Parathyroid adenoma (tissue), 2 donors: ENCODE data around the gene ZIC5.

Experiments used
- H2AFZ ChIP-seq: fragments of 300-600 bp; sonication (generic); one replicate; pipeline ENCODE4 v1.7.0; 2017; ENCODE audit warnings: antibody characterized with exemption, mild to moderate bottlenecking
- H3K27ac ChIP-seq: fragments of 300-600 bp; sonication (generic); one replicate; pipeline ENCODE4 v1.7.0; 2017
- H3K27me3 ChIP-seq: fragments of 300-600 bp; sonication (generic); one replicate; pipeline ENCODE4 v1.7.0; 2017; ENCODE audit warnings: low read length; ENCODE audit not compliant: control insufficient read depth, insufficient read depth
- H3K36me3 ChIP-seq: fragments of 300-600 bp; sonication (generic); one replicate; pipeline ENCODE4 v1.7.0; 2017; ENCODE audit warnings: low read length; ENCODE audit not compliant: control insufficient read depth, insufficient read depth
- H3K4me1 ChIP-seq: fragments of 300-600 bp; sonication (generic); one replicate; pipeline ENCODE4 v1.7.0; 2017; ENCODE audit warnings: control low read depth
- H3K4me2 ChIP-seq: fragments of 300-600 bp; sonication (generic); one replicate; pipeline ENCODE4 v1.7.0; 2017; ENCODE audit warnings: low read length
- H3K4me3 ChIP-seq: fragments of 300-600 bp; sonication (generic); one replicate; pipeline ENCODE4 v1.7.0; 2017; ENCODE audit warnings: low read depth, low read length
- H3K79me2 ChIP-seq: fragments of 300-600 bp; sonication (generic); one replicate; pipeline ENCODE4 v1.7.0; 2017; ENCODE audit warnings: control low read depth
- H3K9ac ChIP-seq: fragments of 300-600 bp; sonication (generic); one replicate; pipeline ENCODE4 v1.7.0; 2017; ENCODE audit warnings: mild to moderate bottlenecking
- H3K9me3 ChIP-seq: fragments of 300-600 bp; sonication (generic); one replicate; pipeline ENCODE4 v1.7.0; 2017; ENCODE audit warnings: low read length; ENCODE audit not compliant: control insufficient read depth
- CTCF ChIP-seq: fragments of 300-600 bp; sonication (generic); IDR thresholded peaks from one replicate; pipeline ENCODE4 v1.7.0; 2017; ENCODE audit warnings: antibody characterized with exemption, mild to moderate bottlenecking
- donor health status: primary hyperparathyroidism.

Gene ZIC5

GRCh38 chr13:99984461-99985240 lies 13.1 kb upstream of the ZIC5 start:
- H2AFZ ChIP-seq: no peak overlapping the region
- no peaks in the 10 kb centered on the region for H3K36me3 ChIP-seq
- H3K9me3 ChIP-seq: no peaks in the 10 kb centered on the region
- no peaks in the 10 kb centered on the region for H3K79me2 ChIP-seq
- H3K4me3 ChIP-seq: no peak overlapping the region
- peaks cover 26% of the 10 kb centered on the region for H3K27me3 ChIP-seq
- TF ChIP-seq CTCF: no peak
- no peak overlapping the region for H3K9ac ChIP-seq
- no peak overlapping the region for H3K4me2 ChIP-seq
- no peaks in the 10 kb centered on the region for H3K4me1 ChIP-seq
- no peak overlapping the region for H3K27ac ChIP-seq

- H3K79me2 ChIP-seq: no peaks in the 10 kb centered on the region
Observed at GRCh38 chr13:99983499-99984401, 12.2 kb upstream of the ZIC5 start.

GRCh38 chr13:99982731-99983498 lies 11.3 kb upstream of the ZIC5 start:
- Histone ChIP-seq H3K36me3 (no peaks in the 10 kb centered on the region), H3K9ac (no peak overlapping the region), H3K4me3 (no peak overlapping the region), H3K4me2 (no peak overlapping the region), H3K79me2 (no peaks in the 10 kb centered on the region), H3K4me1 (no peaks in the 10 kb centered on the region), H3K9me3 (no peaks in the 10 kb centered on the region), H3K27me3 (peaks cover 42% of the 10 kb centered on the region), H2AFZ (no peak overlapping the region), H3K27ac (no peak overlapping the region)
- no peak for TF ChIP-seq CTCF

More at GRCh38 chr13:99983499-99984401, 12.2 kb upstream of the ZIC5 start:
- Histone ChIP-seq H3K36me3 (no peaks in the 10 kb centered on the region), H3K27ac (no peak overlapping the region), H3K4me1 (no peaks in the 10 kb centered on the region), H3K9ac (no peak overlapping the region), H3K4me3 (no peak overlapping the region), H3K9me3 (no peaks in the 10 kb centered on the region), H3K4me2 (no peak overlapping the region), H3K27me3 (peaks cover 34% of the 10 kb centered on the region), H2AFZ (no peak overlapping the region)
- no peak for TF ChIP-seq CTCF

GRCh38 chr13:99982036-99982730 lies 10.6 kb upstream of the ZIC5 start:
- no peaks in the 10 kb centered on the region for H3K36me3 ChIP-seq
- H3K9me3 ChIP-seq: no peaks in the 10 kb centered on the region
- TF ChIP-seq CTCF: no peak
- H3K27ac ChIP-seq: no peak overlapping the region
- peaks cover 42% of the 10 kb centered on the region for H3K27me3 ChIP-seq
- H2AFZ ChIP-seq: no peak overlapping the region
- no peak overlapping the region for H3K4me3 ChIP-seq
- H3K4me2 ChIP-seq: peak overlapping the region; percentile 38
- no peaks in the 10 kb centered on the region for H3K79me2 ChIP-seq
- H3K9ac ChIP-seq: no peak overlapping the region
- H3K4me1 ChIP-seq: no peaks in the 10 kb centered on the region
